Measurements from ENCODE around the gene ALK. TPM values are rescaled to one million over a fixed set of nuclear protein-coding genes. Genes with fewer than 3 reads are reported as not detected.

Gene ALK
- total RNA-seq, 2 donors from 2014 or later: 0.06 to 0.25 TPM

- intact Hi-C loops (cut with DNase I, micrococcal nuclease): no loop called here
- ATAC-seq: no peak
- DNase-seq: no peak
Observed at GRCh38 chr2:29227935-29228675, 693.3 kb downstream of the ALK start.

DNA sequence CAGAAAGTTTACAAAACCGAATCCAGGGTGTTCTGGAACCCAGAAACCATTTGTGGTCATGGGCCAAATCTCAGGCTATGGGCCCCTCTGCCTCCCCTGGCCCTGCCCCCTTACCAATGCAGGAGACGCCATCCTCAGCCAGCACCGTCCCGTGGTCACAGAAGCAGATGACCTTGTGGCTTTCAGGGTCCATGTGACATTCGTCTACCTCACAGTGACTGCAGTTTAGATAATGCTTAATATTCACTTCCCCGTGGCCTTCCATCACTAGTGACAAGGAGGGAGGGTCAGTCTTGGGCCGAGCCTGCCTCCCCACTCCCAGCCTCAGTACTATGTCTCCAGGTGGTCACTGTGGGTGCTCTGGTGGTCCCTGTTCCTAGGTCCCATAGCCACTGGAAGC, 694.6 kb downstream of the ALK start:
- no peak for ATAC-seq
- intact Hi-C loops (cut with DNase I, micrococcal nuclease): no loop called here

DNA sequence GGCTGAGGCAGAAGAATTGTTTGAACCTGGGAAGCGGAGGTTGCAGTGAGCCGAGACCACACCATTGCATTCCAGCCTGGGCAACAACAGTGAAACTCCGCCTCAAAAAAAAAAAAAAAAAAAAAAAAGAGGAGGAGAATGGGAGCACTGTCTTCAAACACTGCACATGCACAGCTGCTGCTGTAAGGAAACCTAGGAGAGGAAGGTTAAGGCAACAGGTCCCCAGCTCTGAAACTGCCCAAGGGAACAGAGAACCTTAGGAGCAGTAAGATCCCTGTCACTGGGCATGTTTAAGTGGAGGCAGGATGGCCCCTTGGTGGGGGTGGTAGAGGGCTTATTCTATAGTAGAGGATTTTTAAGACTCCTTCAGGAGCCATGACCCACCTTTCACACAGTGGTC, 695.0 kb downstream of the ALK start:
- DNase-seq (no peak), ATAC-seq (no peak)
- intact Hi-C loops (cut with DNase I, micrococcal nuclease): no loop called here

More for the DNA sequence above, 694.6 kb downstream of the ALK start:
- no peak for DNase-seq

GRCh38 chr2:29225814-29226213, 695.6 kb downstream of the ALK start:
- intact Hi-C loops (cut with DNase I, micrococcal nuclease): no loop called here
- ATAC-seq (no peak), DNase-seq (no peak)

GRCh38 chr2:29224693-29225551, 696.5 kb downstream of the ALK start:
- ATAC-seq (no peak), DNase-seq (peak in 1 of 2 donors; percentile 13)
- intact Hi-C loops (cut with DNase I, micrococcal nuclease): no loop called here

- ATAC-seq (peak; percentile 16), DNase-seq (peak; percentile 8 to 47)
- intact Hi-C loops (cut with DNase I, micrococcal nuclease): no loop called here
Observed at GRCh38 chr2:29223851-29224692, 697.3 kb downstream of the ALK start.

GRCh38 chr2:29223257-29223656, 698.1 kb downstream of the ALK start:
- DNase-seq (peak in 1 of 2 donors; percentile 1), ATAC-seq (no peak)
- intact Hi-C loops (cut with DNase I, micrococcal nuclease): no loop called here

GRCh38 chr2:29222381-29223179, 698.8 kb downstream of the ALK start:
- DNase-seq (peak in 1 of 2 donors; percentile 5), ATAC-seq (no peak)
- intact Hi-C loops (cut with DNase I, micrococcal nuclease): no loop called here

- intact Hi-C loops (cut with DNase I, micrococcal nuclease): no loop called here
- ATAC-seq (no peak), DNase-seq (peak in 1 of 2 donors; percentile 8)
Observed at GRCh38 chr2:29220506-29221270, 700.7 kb downstream of the ALK start.

DNA sequence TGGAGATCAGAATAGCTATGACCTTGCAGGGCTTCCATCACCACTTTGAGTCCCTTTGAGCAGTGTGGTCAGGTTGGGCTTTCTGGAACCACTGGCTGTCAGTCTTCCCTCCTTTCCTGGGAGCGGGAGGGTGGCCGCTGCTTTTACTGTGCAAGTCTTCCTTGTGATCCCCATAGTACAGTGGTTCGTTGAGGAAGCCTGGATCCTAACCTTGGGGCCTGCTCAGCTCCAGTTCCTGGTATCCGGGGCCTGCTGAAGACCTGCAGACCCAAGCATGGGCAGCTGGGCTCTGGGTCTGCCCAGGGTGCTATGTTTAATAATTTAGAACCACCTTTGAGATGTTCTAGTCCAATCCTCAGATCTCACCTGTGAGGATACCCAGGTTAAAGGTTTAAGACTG, 702.0 kb downstream of the ALK start:
- ATAC-seq (no peak), DNase-seq (no peak)
- intact Hi-C loops (cut with DNase I, micrococcal nuclease): no loop called here

DNA sequence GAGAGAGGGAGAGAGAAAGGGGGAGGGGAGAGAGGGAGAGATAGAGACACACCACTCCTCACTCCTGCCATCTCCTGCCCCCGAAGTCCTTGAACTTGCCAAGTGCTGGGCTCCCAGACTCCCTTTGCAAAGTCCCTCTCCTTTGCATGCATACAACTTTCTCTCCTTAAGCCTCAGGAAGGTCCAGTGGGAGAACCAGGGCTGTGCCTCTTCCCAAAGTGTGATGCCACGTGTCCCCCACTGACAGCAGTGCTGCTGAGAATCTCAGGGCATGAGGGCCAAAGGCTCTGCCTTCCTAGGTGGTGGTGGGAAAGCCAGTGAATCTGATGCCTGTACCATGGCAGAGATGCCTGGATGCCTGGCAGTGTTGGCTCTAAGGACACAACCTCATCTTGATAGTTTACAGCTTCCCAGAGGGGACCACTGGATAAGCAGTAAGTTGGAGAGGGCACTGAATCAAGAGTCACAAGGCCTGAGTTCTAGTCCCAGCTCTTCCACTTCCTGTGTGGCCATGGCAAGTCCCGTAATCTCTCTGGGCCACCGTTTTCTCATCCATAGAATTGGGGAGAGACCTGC, 702.7 kb downstream of the ALK start:
- intact Hi-C loops (cut with DNase I, micrococcal nuclease): no loop called here
- ATAC-seq (no peak), DNase-seq (peak in 1 of 2 donors; percentile 11)

GRCh38 chr2:29218071-29218470, 703.3 kb downstream of the ALK start:
- intact Hi-C loops (cut with DNase I, micrococcal nuclease): no loop called here
- ATAC-seq: no peak
- peak in 1 of 2 donors; percentile 12 for DNase-seq

DNA sequence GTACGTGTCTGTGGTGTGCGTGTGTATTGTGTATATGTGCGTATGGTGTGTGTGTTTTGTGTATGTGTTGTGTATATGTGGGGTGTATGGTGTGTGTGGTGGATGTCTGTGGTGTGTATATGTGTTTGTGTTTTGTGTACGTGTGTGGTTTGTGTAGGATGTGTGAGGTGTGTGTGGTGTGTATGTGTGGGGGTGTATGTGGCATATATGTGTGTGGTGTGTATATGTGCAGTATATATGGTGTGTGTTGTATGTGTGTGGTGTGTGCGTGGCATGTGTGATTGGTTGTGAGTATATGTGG, 704.8 kb downstream of the ALK start:
- DNase-seq: no peak
- ATAC-seq: no peak

DNA sequence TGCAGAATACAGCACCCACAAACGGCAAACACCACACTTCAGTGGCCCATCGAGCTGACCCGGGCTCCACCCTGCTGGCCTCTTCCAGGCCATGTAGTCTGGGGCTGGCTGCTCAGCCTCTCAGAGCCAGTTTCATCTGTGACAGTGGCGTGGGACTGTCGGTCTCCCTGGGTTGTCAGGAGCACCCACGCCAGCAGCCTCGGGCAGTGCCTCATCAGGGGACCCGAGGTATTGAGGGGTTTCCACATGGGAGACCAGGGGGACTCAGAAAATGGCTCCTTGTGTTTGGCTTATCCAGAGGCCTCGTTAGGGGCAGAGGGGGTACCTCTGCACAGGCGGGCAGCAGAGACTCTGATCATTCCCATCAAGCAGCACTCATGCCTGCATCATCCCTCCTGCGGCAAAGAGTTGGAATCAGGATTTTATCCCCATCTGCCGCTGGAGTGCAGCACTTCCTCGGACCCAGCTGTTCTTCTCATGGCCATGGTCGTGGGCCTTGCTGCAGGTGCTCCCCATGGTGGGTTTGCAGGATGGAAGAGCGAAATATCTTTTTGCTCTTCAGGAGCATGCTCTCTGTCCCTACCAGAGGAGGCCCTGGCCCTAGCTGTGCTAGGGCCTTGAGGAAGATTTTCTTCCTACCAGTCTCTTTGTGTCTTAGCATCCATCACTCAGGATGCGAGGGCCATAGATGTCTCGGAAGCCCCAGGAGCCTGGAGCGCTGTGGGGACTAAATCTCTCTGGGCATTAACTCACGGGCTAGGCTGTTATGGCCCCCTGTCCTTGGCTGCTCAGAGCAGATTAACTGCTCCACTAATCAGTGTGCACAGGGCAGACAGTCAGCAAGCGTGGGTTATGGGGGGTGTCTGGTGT, 705.4 kb downstream of the ALK start:
- no peak for ATAC-seq
- intact Hi-C loops (cut with DNase I, micrococcal nuclease): no loop called here
- no peak for DNase-seq

More for the DNA sequence above, 704.8 kb downstream of the ALK start:
- intact Hi-C loops (cut with DNase I, micrococcal nuclease): no loop called here

DNA sequence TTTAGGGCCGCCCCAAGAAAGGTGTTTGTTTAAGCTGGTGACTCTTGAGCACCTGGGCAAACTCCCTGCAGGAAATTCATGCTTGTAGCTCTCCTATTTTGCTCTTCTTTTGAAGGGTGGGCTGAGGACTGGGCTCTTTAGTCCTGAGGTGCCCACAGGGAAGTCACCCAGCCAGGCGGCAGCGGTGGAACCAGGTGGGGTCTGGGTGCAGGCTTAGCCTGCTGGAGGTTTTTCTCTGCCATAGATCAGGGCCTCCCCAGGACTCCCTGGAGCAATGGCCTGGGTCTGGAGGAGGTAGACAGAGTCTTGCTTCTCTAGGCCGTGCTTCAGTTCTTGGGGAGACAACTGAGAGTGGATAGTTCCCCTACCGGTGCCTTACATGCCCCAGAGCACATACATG, 706.3 kb downstream of the ALK start:
- intact Hi-C loops (cut with DNase I, micrococcal nuclease): no loop called here

GRCh38 chr2:29213888-29214291, 707.5 kb downstream of the ALK start:
- DNase-seq (no peak), ATAC-seq (no peak)
- intact Hi-C loops (cut with DNase I, micrococcal nuclease): no loop called here

More for the DNA sequence above, 706.3 kb downstream of the ALK start:
- DNase-seq (no peak), ATAC-seq (no peak)

DNA sequence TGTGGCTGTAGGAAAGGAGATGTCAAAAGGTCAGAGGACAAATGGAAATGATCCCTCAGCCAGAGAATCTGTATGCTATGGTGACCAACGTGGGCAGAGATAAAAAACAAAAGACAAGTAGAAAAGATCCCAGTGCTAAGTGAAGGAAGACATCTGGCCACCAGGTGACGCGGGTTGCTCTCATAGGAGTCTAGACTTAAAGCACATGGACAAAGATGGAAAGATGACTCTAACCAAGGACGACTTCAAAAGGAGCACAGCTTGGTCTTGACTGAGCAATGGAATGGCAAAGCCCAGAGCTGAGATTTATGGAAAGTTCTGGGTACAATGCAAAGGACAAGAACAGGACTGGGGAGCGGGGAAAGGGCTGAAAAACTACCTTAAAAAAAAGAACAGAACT, 709.4 kb downstream of the ALK start:
- ATAC-seq: no peak

More for the DNA sequence above, 709.4 kb downstream of the ALK start:
- no peak for DNase-seq
- intact Hi-C loops (cut with DNase I, micrococcal nuclease): no loop called here

Measured in left colon (tissue), 2 donors.